ENCODE data around the gene MUC13. TPM values are rescaled to one million over a fixed set of nuclear protein-coding genes. Genes with fewer than 3 reads are reported as not detected.

Gene MUC13
- total RNA-seq, 1 donor from 2014 or later: not detected

DNA sequence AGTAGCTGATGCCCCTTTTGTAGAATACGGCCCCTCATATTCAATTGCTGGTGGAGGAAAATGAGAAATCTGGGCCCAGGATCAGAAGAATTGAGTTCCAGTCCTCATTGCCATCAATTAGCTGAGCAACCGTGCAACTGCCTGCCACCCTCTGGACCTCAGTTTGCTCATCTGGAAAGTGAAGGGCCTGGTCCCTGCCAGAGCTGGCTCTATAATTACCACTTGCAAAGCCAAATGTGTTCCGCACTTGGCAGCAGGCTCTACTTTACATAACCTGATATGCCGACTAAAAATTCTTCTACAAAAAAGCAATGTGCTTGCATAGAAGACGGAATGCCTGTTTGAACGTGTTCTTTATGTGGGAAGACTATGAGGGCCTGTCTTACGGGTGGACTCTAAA, 38.8 kb downstream of the MUC13 start:
- ATAC-seq (no peak), DNase-seq (no peak)
- Histone ChIP-seq H3K4me3 (no peak overlapping the region), H3K36me3 (no peaks in the 10 kb centered on the region), H3K27ac (no peak overlapping the region), H3K27me3 (no peaks in the 10 kb centered on the region), H3K4me1 (no peaks in the 10 kb centered on the region), H3K9me3 (no peaks in the 10 kb centered on the region)
- TF ChIP-seq, protein P1, sequence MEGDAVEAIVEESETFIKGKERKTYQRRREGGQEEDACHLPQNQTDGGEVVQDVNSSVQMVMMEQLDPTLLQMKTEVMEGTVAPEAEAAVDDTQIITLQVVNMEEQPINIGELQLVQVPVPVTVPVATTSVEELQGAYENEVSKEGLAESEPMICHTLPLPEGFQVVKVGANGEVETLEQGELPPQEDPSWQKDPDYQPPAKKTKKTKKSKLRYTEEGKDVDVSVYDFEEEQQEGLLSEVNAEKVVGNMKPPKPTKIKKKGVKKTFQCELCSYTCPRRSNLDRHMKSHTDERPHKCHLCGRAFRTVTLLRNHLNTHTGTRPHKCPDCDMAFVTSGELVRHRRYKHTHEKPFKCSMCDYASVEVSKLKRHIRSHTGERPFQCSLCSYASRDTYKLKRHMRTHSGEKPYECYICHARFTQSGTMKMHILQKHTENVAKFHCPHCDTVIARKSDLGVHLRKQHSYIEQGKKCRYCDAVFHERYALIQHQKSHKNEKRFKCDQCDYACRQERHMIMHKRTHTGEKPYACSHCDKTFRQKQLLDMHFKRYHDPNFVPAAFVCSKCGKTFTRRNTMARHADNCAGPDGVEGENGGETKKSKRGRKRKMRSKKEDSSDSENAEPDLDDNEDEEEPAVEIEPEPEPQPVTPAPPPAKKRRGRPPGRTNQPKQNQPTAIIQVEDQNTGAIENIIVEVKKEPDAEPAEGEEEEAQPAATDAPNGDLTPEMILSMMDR (IDR thresholded peaks at IDR 0.05): no peak
- intact Hi-C loops (cut with DNase I): no loop called here

DNA sequence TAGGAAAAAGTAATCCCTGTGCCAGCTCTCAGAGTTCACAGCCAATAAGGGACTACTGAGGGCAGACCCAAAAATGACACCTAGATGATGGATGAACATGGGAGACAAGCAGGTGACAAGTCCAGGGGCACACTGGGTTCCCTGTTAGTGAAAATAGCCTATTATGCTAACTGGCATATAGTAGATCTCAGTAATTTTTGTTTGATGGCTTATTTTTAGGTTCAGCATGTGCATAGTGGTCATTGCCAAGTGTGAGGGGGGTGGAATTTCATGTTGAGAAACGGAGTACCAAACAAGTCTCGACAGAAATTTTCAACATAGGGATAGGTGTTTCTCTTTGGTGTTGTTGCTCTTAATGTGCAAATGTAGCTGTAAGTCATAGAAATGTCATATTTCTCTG, 41.0 kb downstream of the MUC13 start:
- ATAC-seq (no peak), DNase-seq (no peak)
- H3K36me3 ChIP-seq: no peaks in the 10 kb centered on the region
- no peak overlapping the region for H3K4me3 ChIP-seq
- H3K4me1 ChIP-seq: no peaks in the 10 kb centered on the region
- TF ChIP-seq, protein P1 (IDR thresholded peaks at IDR 0.05): no peak
- intact Hi-C loops (cut with DNase I): no loop called here
- no peaks in the 10 kb centered on the region for H3K27me3 ChIP-seq
- H3K9me3 ChIP-seq: no peaks in the 10 kb centered on the region
- no peak overlapping the region for H3K27ac ChIP-seq

DNA sequence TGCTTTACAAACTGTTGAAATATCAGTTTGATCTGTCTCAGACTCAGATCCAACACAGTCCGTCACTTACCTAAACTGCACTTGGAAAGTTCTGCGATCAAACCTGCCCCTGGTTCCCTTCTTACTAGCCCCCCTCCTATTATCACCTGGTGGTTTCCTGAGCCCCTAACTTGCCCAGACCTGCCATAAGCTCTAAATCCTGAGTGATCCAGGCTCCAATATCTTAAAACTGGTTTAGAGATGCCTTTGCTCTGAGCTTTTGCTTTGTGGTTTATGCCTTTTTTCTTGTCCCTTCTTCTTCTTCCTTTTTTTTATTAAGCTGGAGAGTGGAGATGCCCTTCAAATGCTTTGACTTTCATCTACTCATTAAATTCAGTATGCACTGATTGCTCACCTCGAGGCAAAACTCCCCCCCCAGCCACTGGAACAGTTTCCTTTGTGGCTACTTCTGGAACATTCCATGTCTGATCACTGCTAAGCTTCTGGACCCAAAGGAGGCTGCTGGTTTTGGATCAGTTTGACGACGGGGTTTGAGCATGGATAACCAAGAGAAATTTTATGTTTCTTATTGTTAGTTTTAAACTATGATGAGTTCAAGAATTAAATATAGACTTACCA, 43.9 kb downstream of the MUC13 start:
- intact Hi-C loops (cut with DNase I): no loop called here
- ATAC-seq (no peak), DNase-seq (no peak)
- TF ChIP-seq, protein P1 (IDR thresholded peaks at IDR 0.05): no peak
- no peak overlapping the region for H3K27ac ChIP-seq
- H3K4me1 ChIP-seq: peaks cover 9% of the 10 kb centered on the region
- H3K36me3 ChIP-seq: no peaks in the 10 kb centered on the region
- no peak overlapping the region for H3K4me3 ChIP-seq
- no peaks in the 10 kb centered on the region for H3K9me3 ChIP-seq
- H3K27me3 ChIP-seq: no peaks in the 10 kb centered on the region

DNA sequence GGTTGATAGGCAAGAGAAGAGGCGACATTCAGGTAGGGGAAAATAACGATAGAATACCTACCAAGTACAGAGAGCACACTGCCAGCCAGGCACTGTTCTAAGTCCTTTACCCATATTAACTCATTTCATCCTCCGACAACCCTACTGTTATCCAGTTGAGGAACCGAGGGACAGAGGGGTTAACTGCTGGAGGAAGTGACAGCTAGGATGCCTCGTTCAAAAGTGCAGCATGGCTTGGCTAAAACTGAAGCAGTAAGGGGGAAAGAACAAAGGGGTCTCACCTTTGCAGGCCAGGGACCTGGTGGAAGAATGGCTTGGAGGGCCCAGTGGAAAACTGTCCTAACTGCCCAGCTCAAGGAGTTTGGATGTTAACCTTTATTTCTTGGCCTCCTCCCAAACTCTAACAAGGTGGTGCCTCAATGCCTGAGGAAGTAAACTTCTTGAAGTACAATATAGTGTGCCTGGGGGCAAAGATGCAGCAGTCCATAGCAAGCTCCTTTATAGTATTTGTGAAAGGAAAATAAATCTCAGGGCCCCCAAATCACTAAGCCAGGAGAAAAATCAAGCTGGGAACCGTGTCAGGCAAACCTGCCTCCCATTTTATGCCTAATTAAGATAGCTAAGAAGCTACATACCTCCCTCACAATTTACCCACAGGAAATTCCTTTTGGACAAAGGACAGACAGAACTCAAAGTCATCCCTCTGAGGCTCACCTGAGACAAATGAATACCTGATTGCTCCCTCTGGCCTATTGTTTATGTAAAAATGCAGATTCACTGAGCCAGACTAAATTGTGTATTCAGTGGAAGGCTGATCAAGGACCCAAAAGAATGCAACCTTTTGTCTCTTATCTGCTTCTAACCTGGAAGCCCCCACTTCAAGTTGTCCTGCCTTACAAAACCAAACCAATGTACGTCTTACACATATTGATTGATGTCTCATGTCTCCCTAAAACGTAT, 45.8 kb downstream of the MUC13 start:
- no peak for DNase-seq
- H3K27ac ChIP-seq: no peak overlapping the region

DNA sequence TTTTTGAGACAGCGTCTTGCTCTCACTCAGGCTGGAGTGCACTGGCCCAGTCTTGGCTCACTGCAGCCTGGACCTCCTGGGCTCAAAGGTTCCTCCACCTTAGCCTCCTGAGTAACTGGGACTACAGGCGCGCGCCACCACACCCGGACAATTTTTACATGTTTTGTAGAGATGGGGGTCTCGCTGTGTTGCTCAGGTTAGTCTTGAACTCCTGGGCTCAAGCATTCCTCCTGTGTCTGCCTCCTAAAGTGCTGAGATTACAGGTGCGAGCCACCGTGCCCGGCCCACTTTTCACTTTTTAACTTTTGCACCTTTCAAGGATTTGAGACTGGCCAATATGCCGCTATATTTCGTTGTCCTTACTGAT, 46.6 kb downstream of the MUC13 start:
- H3K4me3 ChIP-seq: peak overlapping the region; percentile 81
- H3K9me3 ChIP-seq: no peaks in the 10 kb centered on the region
- H3K4me1 ChIP-seq: peaks cover 16% of the 10 kb centered on the region
- H3K36me3 ChIP-seq: no peaks in the 10 kb centered on the region
- DNase-seq (no peak), ATAC-seq (no peak)
- peak overlapping the region; percentile 71 for H3K27ac ChIP-seq
- intact Hi-C loops (cut with DNase I): no loop called here
- no peaks in the 10 kb centered on the region for H3K27me3 ChIP-seq
- TF ChIP-seq, protein P1 (IDR thresholded peaks at IDR 0.05): no peak

More for the DNA sequence above, 45.8 kb downstream of the MUC13 start:
- TF ChIP-seq, protein P1 (IDR thresholded peaks at IDR 0.05): no peak
- peaks cover 16% of the 10 kb centered on the region for H3K4me1 ChIP-seq
- ATAC-seq: no peak
- no peaks in the 10 kb centered on the region for H3K9me3 ChIP-seq
- no peaks in the 10 kb centered on the region for H3K27me3 ChIP-seq
- intact Hi-C loops (cut with DNase I): no loop called here
- no peak overlapping the region for H3K4me3 ChIP-seq
- H3K36me3 ChIP-seq: no peaks in the 10 kb centered on the region

Measured in upper lobe of right lung (tissue), 1 donor.